GM13976 (cell line): Measurements from ENCODE around the gene EFTUD2.
"Not testable (repeated sequence)": the region's sequence is repeated elsewhere in the genome, so short reads cannot be mapped to it uniquely, and the experiment has no call there.

Experiments
- DNase-seq: peaks from one replicate; pipeline ENCODE4 v3.0.0; 2012; ENCODE audit warnings: low spot score
- CTCF ChIP-seq: IDR thresholded peaks from 2 replicates; pipeline ENCODE4 v1.5.1; 2012; ENCODE audit warnings: borderline replicate concordance, mild to moderate bottlenecking; ENCODE audit not compliant: insufficient read depth; ENCODE audit errors: extremely low read depth, missing control alignments, control extremely low read depth
- in situ Hi-C: fragments of 300-500 bp; cut with MboI; formaldehyde crosslinking; loops from one replicate; pipeline ENCODE4 v1.12.0; 2022; ENCODE audit warnings: low sequenced_read_pairs, mixed read lengths, inconsistent platforms; ENCODE audit not compliant: unreplicated experiment

EFTUD2 gene

GRCh38 chr17:44820631-44821212 is 78.5 kb downstream of the EFTUD2 start:
- TF ChIP-seq CTCF = no peak
- in situ Hi-C loops = no loop called here
- no peak for DNase-seq

DNA sequence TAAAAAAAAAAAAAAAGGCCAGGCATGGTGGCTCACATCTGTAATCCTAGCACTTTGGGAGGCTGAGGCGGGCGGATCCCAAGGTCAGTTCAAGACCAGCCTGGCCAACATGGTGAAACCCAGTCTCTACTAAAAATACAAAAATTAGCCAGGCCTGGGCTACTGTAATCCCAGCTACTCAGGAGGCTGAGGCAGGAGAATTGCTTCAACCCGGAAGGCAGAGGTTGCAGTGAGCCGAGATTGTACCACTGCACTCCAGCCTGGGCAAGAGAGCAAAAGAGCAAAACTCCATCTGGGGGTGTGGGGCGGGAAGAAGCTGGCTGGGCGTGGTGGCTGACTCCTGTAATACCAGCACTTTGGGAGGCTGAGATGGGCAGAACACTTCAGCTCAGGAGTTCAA is 80.7 kb downstream of the EFTUD2 start:
- DNase-seq, in situ Hi-C loops: not testable (repeated sequence)

DNA sequence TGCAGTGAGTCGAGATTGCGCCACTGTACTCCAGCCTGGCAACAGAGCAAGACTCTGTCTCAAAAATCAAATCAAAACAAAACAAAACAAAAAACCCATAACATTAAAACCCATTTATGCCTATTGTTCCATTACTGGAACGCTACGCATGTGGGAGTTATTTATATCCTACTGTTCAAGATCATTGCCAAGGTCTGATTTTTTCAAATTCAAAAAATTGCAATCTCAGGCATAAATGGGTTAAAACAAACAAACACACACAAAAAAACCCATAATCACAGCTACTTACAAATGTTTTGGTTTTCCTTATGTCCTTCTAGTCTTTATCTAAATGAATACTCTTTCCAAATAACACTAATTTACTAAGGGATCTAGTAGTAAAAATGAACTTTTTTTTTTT is 87.0 kb downstream of the EFTUD2 start:
- in situ Hi-C loops = no loop called here
- DNase-seq = no peak
- TF ChIP-seq CTCF = no peak

DNA sequence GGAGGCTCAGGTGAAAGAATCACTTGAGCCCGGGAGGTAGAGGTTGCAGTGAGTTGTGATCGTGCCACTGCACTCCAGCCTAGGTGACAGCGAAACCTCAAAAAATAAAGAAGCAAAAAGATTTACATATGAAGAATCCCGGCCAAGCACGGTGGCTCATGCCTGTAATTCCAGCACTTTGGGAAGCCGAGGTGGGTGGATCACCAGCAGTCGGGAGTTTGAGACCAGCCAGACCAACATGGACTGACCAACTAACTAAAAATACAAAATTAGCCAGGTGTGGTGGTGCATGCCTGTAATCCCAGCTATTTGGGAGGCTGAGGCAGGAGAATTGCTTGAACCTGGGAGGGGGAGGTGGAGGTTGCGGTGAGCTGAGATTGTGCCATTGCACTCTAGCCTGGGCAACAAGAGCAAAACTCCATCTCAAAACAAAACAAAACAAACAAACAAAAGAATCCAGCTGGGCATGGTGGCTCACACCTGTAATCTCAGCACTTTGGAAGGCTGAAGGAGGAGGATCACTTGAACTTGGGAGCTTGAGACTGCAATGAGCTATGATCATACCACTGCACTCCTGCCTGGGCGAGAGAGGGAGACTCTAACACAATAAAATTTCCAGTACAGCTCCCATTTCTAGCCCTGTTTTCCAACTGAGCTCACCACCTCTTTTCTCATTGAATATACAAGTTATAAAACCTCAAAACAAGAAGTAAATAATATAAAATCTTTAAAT is 90.4 kb downstream of the EFTUD2 start:
- in situ Hi-C loops, DNase-seq: not testable (repeated sequence)

DNA sequence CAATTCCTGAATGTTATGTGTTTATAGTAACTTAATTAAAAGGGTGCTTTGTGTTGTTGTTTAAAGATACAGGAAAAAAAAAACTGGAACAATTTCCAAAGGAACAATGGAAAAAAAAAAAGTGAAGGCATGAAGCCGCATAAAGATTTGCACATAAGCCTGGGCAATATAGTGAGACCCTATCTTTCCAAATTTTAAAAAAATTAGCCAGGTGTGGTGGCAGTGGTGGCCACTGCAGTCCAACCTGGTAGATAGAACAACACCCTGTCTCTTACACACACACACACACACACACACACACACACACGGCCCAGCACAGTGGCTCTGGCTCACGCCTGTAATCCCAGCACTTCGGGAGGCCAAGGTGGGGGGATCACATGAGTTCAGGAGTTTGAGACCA is 91.1 kb downstream of the EFTUD2 start:
- in situ Hi-C loops = no loop called here
- DNase-seq = no peak
- no peak for TF ChIP-seq CTCF

DNA sequence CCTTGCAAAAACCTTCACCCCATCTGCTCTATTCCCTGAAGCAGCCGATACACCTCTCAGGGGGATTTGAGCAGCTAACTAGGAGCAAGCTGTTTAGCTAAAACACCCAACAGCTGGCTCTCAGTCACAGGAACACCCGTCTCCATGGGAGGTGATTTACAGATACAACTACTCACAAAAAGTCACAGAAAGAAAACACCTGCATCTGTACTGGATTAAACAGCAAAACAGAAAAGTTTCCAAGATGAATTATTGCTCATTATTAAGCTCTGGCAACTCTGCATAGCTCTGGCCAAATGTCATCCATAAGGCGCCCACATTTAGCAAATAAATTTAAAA is 91.5 kb downstream of the EFTUD2 start:
- DNase-seq = no peak
- no peak for TF ChIP-seq CTCF
- in situ Hi-C loops = no loop called here

- no peak for TF ChIP-seq CTCF
- no peak for DNase-seq
- in situ Hi-C loops = no loop called here
Measured at GRCh38 chr17:44807093-44807816, 92.0 kb downstream of the EFTUD2 start.
